NCI-H146 (cell line): ENCODE data around the gene TMEM52B.
A peak's percentile ranks its signal among the peaks of the same experiment; 100 is the strongest.

Source experiments
- DNase-seq: peaks from one replicate; lab custom pipeline; 2025; lab: John Stamatoyannopoulos, UW

TMEM52B gene

GRCh38 chr12:10178821-10179220, at the start of gene TMEM52B:
Gene TMEM52B, plus strand, starts transcription at chr12:10179032. Its CDS starts 543 bp downstream, at chr12:10179575.
- DNase-seq: no peak

GRCh38 chr12:10130042-10130441, 48.8 kb upstream of the TMEM52B start, which contains the start of gene CLEC7A:
Gene CLEC7A, minus strand, starts transcription at chr12:10130199. Its CDS starts 117 bp downstream, at chr12:10130082.
- no peak for DNase-seq

GRCh38 chr12:10131111-10131690, 47.6 kb upstream of the TMEM52B start:
- no peak for DNase-seq

- DNase-seq: no peak
Measured at GRCh38 chr12:10132850-10133370, 45.9 kb upstream of the TMEM52B start.

- DNase-seq: no peak
Measured at GRCh38 chr12:10135126-10135525, 43.7 kb upstream of the TMEM52B start.

GRCh38 chr12:10136637-10137205, 42.1 kb upstream of the TMEM52B start:
- DNase-seq: no peak

- DNase-seq: peak; percentile 46
Measured at GRCh38 chr12:10140001-10140400, 38.8 kb upstream of the TMEM52B start.

- no peak for DNase-seq
Measured at GRCh38 chr12:10142976-10143589, 35.7 kb upstream of the TMEM52B start.

GRCh38 chr12:10147714-10148403, 31.0 kb upstream of the TMEM52B start:
- DNase-seq: no peak

GRCh38 chr12:10151621-10152020, 27.2 kb upstream of the TMEM52B start:
- no peak for DNase-seq

GRCh38 chr12:10153271-10154144, 25.3 kb upstream of the TMEM52B start:
- DNase-seq: peak; percentile 64

GRCh38 chr12:10154145-10154496, 24.7 kb upstream of the TMEM52B start:
- DNase-seq: peak; percentile 16

- no peak for DNase-seq
Measured at GRCh38 chr12:10155966-10156365, 22.9 kb upstream of the TMEM52B start.

GRCh38 chr12:10158406-10158805, 20.4 kb upstream of the TMEM52B start:
- no peak for DNase-seq

GRCh38 chr12:10159280-10159679, 19.6 kb upstream of the TMEM52B start:
- no peak for DNase-seq

- no peak for DNase-seq
Measured at GRCh38 chr12:10160617-10161385, 18.0 kb upstream of the TMEM52B start.

GRCh38 chr12:10163084-10163483, 15.7 kb upstream of the TMEM52B start:
- no peak for DNase-seq

GRCh38 chr12:10165421-10165820, 13.4 kb upstream of the TMEM52B start:
- no peak for DNase-seq

- no peak for DNase-seq
Measured at GRCh38 chr12:10167599-10167998, 11.2 kb upstream of the TMEM52B start.

- DNase-seq: no peak
Measured at GRCh38 chr12:10169104-10169503, 9.7 kb upstream of the TMEM52B start.

GRCh38 chr12:10170216-10170615, 8.6 kb upstream of the TMEM52B start:
- no peak for DNase-seq
